Epithelial cell of proximal tubule (primary cell): ENCODE measurements around the gene DLGAP4. TPM values are rescaled to one million over a fixed set of nuclear protein-coding genes. Genes with fewer than 3 reads are reported as not detected.

ENCODE experiments used
- DNase-seq: peaks from one replicate; pipeline ENCODE4 v3.0.0-alpha.2; 2011; ENCODE audit warnings: low read depth
- H3K4me3 ChIP-seq: 2 replicates; pipeline ENCODE4 v1.5.1; 2011; ENCODE audit warnings: low read depth, mild to moderate bottlenecking, low read length
- total RNA-seq: library from RNA; depleted of rRNA; stranded (reverse); fragments of >200 nt; gene quantifications from 2 replicates; pipeline ENCODE4 v1.2.3, GENCODE V29; 2015
- TF ChIP-seq, protein P1 (sequence below): conservative IDR thresholded peaks from 2 replicates; pipeline ENCODE4 v1.5.1; 2012; ENCODE audit warnings: low read depth, mild to moderate bottlenecking, low read length

The DLGAP4 gene
- total RNA-seq, 1 donor from 2014 or later = 41.4 TPM

DNA sequence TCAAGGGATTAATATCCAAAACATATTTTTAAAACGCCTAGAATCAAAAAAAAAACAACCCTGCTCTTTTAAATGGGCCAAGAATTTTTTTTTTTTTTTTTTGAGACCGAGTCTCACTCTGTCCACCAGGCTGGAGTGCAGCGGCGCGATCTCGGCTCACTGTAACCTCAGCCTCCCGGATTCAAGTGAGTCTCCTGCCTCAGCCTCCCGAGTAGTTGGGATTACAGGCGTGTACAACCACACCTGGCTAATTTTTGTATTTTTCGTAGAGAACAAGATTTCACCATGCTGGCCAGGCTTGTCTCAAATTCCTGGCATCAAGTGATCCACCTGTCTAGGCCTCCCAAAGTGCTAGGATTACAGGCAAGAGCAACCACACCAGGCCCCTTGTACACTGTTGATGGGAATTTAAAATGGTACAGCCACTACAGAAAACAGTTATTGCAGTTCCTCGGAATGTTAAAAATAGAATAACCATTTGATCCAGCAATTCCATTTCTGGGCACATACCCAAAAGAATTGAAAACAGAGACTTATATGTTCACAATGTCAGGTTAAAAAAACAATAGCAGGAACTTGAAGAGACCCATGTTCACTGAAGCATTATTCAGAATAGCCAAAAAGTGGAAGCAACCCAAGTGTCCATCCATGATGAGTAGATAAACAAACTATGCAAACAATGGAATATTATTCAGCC, 232.0 kb downstream of the DLGAP4 start:
- TF ChIP-seq, protein P1, sequence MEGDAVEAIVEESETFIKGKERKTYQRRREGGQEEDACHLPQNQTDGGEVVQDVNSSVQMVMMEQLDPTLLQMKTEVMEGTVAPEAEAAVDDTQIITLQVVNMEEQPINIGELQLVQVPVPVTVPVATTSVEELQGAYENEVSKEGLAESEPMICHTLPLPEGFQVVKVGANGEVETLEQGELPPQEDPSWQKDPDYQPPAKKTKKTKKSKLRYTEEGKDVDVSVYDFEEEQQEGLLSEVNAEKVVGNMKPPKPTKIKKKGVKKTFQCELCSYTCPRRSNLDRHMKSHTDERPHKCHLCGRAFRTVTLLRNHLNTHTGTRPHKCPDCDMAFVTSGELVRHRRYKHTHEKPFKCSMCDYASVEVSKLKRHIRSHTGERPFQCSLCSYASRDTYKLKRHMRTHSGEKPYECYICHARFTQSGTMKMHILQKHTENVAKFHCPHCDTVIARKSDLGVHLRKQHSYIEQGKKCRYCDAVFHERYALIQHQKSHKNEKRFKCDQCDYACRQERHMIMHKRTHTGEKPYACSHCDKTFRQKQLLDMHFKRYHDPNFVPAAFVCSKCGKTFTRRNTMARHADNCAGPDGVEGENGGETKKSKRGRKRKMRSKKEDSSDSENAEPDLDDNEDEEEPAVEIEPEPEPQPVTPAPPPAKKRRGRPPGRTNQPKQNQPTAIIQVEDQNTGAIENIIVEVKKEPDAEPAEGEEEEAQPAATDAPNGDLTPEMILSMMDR = no peak
- DNase-seq = no peak
- no peak overlapping the region for H3K4me3 ChIP-seq

- TF ChIP-seq, protein P1 = no peak
- DNase-seq = no peak
- H3K4me3 ChIP-seq = peak overlapping the region; percentile 61
Observed at GRCh38 chr20:36540551-36541211, 234.5 kb downstream of the DLGAP4 start.

GRCh38 chr20:36541227-36541767, 235.2 kb downstream of the DLGAP4 start, which contains the start of gene MYL9:
MYL9 (plus strand) TSS chr20:36541519; CDS start chr20:36544885, 3,366 bp downstream.
- peak within 1 kb of the TSS; percentile 61 for H3K4me3 ChIP-seq
- DNase-seq = no peak
- TF ChIP-seq, protein P1 = no peak

GRCh38 chr20:36541768-36542488, 235.8 kb downstream of the DLGAP4 start:
- no peak for DNase-seq
- TF ChIP-seq, protein P1 = peak; percentile 49
- peak overlapping the region; percentile 61 for H3K4me3 ChIP-seq

DNA sequence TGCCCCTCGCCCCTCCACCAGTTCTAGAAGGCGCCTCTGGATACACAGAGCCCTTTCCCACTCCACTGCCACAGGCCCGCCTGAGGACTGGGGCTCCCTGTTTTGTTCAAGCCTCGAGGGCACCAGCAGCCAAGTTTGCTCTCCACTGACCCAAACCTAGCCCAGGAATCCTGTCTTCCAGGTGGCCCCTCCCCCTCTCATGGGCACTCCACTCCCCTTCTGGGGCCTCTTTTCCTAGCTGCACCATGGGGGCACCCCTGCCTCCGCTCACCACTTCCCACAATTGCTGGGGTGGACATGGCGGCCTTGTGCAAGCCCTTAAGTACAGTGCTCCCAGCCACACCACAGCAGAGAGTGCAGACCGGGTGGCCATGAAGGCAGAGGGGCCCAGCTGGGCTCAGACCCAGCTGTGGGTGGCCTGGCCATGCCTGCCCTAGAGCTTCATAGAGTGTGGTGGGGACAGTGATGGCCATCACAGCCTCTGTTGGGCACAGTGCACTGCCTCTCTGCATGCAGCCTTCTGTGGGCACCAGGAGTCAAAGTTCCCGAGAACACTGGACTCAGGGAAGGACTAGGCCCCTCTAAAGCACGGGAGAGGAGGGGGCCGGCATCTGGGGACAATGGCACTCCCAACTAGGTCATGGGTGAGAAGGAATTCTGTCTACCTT, 236.5 kb downstream of the DLGAP4 start:
- no peak for DNase-seq
- H3K4me3 ChIP-seq = no peak overlapping the region
- TF ChIP-seq, protein P1 = no peak
